DMS153 treated with DMSO at 0.1 percent for 48 hours (cell line): ENCODE measurements around the gene SRPK2.

Experiments
- DNase-seq: peaks from one replicate; lab custom pipeline; 2025; ENCODE audit not compliant: unreplicated experiment; lab: John Stamatoyannopoulos, UW

SRPK2 gene

DNA sequence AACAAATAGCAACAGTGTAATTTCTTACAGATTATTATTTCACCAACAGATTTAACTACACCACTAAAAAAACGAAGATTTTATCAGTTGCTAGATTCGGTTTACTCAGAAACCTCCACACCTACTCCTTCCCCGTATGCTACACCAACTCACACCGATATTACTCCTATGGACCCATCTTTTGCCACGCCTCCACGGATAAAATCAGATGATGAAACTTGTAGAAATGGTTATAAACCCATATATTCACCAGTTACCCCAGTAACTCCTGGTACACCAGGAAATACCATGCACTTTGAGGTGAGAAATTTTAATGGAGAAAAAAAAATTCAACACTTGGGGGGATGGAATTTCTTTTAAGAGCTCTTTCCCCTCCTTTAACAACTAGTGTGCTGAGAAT is 282.2 kb downstream of the SRPK2 start:
- DNase-seq = no peak

DNA sequence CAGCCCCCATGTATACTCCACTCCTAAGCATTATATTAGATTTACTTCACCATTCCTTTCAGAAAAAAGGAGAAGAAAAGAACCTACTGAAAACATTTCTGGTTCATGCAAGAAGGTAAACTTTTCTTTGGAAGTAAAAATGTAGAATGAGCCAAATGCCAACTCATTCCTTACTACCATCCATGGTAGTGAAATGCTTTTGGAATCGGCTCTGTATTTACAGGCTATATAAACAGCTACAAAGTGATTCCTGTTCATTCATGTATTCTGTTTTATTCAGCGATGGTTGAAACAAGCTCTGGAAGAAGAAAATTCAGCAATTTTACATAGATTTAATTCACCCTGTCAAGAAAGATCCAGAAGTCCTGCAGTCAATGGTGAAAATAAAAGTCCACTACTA is 283.1 kb downstream of the SRPK2 start:
- DNase-seq = no peak

DNA sequence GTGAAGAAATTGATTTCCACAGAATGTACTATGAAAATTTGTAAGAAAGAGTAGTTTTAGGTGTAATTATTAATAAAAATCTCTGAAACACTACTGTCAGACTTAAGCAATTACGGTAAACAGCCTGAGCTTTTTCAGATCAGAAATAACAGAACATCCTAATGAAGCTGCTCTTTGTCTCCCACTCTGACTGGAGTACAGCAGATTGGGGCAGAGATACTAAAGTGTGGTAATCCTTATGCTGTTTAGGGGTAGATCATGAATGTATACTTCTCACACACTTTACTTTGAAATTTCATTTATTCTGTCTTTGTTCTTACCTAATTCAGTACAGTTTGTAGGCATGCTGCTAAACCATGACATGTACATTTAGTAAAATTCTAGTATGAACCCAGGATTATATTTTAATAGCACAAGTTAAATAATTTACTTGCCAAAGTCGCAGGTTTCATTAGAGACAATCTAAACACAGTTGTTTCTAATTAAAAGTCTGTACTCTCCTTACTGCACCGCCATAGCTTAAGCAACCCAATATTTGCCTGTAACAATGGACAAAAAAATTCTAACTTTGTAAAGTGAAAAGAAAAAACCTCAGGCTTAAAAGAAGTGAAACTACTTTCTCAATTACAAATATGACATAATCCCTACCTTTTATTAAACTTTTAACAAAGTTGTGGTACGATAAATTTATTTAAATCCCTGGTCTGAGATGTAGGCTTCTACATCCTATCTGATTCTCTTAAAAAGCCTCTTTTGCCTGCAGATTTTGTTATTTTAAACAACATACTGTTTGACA is 286.0 kb downstream of the SRPK2 start:
- no peak for DNase-seq

DNA sequence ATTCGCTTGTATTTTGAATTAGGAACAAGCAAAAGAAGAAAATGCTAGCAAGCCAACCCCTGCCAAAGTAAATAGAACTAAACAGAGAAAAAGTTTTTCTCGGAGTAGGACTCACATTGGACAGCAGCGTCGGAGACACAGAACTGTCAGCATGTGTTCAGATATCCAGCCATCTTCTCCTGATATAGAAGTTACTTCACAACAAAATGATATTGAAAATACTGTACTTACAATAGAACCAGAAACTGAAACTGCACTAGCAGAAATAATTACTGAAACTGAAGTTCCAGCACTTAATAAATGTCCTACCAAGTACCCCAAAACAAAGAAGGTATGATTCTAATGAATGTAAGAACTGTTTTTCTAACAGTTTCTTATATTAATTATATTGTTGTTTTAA is 286.9 kb downstream of the SRPK2 start:
- DNase-seq = no peak

DNA sequence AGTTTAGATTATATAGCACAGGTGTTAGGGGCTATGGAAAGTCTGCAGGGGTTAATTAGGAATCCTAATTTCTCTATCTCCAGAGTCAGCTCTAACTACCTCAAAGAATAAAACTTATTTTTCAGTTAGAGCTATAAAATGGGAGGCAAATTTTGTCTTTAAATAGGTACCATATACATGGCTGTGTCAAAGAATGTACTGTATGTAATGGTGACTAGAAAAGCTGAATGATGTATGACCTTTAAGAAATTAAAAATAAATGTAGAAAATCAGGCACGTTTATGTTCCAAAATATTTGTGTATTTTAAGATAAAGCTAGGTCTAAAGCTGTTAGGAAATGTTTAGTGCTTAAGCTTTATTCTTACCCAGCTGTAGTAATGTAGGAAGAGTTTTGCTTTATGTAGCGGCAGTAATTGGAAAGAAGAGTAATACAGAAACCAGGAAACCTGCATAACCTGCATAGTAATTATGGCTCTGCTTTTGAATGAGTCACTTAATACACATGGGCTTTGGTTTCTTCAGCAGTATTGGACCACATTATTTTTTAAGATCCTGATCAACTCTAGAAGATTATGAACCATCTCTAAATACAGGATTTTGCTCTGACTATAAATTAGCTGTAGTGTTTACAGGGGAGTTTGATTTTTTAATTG is 289.7 kb downstream of the SRPK2 start:
- no peak for DNase-seq

DNA sequence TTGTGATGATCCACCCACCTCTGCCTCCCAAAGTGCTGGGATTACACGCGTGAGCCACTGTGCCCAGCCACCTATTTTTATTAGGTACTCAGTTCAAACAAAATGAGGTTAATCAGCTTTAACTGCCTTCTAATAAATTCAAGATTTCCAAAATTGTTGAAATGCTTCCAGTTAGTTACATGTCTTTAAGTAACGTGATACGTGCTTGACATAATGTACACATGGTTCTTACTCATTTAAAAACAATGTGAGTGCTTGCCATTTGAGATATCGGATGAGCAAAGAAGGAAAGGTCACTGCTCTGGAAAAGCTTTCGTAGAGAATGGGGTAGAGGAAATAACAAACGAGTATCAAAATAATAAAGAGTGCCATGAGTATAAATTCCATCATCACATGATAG is 291.1 kb downstream of the SRPK2 start:
- no peak for DNase-seq

DNA sequence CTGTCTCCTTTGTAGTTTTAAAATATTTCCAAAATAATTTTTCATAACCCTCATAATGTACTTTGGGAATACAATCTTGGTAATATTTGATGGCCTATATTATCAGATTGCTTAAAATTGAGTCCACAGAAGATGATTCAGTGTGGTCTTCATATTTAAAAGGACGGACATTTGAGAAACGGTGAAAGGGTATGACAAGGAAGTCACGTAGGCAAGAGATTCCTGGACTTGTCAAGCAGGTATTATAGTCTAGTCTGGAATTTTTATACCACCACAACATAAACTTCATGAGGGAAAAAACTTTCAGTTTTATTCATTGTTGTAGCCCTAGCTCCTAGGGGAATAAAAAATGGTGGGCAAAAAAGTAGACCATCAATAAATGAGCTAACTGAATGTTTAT is 292.4 kb downstream of the SRPK2 start:
- DNase-seq = no peak

DNA sequence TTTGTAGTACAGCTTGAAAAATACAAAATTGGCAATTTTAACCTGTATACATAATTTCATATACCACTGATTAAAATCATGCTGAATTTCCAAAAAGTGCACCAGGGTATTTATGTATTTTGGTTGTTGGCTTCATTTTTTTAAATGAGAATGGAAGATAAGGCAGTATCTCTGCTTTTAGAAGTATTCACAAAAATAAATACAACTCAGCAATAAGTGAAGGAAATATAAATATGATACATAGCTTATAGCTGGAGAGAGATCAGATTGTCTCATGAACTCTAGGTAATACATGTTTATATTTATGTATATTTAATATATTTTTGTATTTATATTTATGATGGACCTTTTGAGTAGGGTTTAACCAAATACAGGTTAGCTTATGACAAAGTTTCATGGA is 293.8 kb downstream of the SRPK2 start:
- no peak for DNase-seq

DNA sequence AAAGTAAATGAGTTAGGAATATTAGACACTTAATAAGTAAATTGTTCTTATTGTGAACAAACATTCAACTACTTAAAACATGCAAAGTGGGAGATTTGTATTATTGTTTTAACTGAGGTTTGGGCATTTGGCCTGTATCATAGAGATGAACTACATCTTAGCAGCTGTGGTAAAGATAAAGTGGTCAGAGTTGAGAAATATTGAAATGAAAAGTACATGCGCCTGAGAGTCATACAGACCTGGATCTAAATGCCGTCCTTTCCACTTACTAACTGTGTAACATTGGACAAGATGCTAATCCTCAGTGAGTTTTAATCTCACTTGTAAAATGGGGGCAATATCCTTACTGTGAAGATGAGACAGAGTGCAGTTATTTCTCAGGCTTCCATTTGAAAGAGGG is 300.3 kb downstream of the SRPK2 start:
- no peak for DNase-seq

DNA sequence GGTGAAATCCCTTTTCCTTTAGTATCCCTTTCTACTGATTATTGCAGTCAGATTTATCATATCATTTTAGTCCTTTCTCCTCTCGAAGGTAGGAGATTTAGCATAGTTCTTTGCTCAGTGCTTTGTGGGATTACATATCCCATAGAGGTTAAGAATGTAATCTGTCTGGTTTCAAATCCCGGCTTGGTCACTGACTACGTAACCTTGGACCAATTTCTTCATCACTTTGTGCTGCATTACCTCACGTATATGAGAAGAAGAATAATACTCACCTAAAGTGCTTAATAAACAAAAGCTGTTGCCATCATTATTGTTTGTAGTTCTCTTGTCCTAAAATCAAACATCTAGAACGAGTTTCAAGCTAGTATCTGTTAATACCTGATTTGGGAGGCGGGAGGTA is 300.7 kb downstream of the SRPK2 start:
- no peak for DNase-seq

DNA sequence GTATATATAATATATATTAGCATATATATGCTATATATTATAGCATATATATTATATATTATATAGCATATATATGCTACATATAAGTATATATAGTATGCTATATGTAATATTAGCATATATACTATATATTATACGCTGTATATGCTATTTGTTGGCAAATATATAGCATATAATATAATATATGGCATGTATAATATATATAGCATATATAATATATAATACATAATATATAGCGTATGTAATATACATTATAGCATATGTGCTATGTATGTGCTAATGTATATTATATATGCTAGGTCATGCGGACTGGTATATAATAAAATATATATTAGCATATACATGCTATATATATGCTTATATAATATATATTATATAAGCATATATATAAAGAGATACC is 301.9 kb downstream of the SRPK2 start:
- no peak for DNase-seq

DNA sequence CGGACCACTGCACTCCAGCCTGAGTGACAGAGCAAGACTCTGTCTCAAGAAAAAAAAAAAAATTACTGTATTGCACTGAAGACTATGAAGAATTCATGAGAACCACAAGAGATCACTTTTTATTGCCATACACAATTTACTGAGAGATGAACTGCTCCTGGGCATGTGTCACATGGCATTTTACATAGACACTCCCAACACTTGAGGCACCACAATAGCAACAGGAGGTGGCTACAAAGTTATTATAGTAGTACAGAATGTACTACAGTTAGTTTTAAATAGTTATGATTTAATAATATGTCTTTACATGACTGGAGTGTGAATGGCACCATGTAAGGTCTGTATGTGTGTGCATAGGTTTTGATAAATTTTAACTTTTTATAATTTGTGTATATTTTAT is 304.1 kb downstream of the SRPK2 start:
- no peak for DNase-seq

DNA sequence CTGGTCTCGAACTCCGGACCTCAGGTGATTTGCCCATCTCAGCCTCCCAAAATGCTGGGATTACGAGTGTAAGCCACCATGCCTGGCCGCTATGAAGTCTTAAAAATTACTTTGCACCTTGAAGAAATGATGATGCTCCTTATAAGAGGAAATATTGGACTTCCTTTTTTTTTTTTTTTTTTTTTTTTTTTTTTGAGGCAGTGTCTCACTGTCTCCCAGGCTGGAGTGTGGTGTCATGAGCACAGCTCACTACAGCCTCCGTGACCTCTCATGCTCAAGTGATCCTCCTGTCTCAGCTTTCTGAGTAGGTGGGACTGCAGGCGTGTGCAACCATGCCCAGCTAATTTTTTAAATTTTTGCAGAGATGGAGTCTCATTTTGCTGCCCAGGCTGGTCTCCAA is 309.4 kb downstream of the SRPK2 start:
- DNase-seq = no peak

DNA sequence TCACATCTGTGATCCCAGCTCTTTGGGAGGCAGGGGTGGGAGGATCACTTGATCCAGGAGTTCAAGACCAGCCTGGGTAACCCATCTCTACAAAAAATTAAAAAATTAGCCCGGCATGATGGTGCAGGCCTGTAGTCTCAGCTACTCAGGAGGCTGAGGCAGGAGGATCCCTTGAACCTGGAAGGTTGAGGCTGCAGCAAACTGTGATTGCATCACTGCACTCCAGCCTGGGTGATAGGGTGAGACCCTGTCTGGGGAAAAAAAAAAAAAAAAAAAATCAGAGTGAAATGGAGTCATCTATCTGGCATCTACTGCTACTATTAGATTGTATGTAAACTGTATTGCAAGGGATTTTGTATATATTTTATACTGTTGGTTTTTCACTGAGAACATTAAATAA is 315.6 kb downstream of the SRPK2 start:
- no peak for DNase-seq

DNA sequence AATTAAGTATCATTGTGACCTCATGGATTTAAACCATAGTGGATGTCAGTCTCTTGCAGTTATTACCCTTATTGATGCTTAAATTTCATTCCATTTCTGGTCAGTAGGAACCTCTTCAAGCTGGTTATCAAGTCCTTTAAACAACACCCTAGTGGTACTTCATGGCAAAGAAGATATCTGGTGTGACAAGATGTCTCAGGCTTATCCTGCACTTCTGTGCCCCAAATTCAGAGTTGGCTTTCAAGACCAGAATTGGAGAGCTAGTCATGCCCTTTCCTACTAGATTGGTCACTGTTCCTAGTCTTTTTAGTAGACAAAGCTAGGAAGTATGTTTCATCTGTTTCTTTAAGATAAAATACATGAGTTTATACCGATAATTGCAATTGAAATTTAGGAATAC is 319.8 kb downstream of the SRPK2 start:
- no peak for DNase-seq

DNA sequence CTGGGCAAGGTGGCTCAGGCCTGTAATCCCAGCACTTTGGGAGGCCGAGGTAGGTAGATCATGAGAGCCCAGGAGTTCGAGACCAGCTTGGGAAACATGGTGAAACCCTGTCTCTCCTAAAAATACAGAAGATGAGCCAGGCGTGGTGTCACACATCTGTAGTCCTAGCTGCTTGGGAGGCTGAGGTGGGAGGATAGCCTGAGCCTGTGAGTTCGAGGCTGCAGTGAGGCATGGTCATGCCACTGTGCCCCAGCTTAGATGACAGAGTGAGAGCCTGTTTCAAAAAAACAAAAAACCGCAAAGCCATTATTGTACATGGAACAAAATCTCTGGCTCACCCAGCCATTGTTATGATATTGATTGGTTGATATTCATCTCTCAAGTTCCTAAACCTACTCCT is 321.0 kb downstream of the SRPK2 start:
- DNase-seq = no peak
